HG02623 (cell line): ENCODE measurements around the gene POM121L12.

ENCODE experiments used
- ATAC-seq: cut with Tn5 transposase; IDR thresholded peaks from one replicate; pipeline ENCODE4 v1.9.1; 2021; ENCODE audit warnings: moderate library complexity; ENCODE audit not compliant: unreplicated experiment

The POM121L12 gene

GRCh38 chr7:53035499-53036412, at the start of gene POM121L12:
TSS of gene POM121L12 (plus strand) at chr7:53035633. CDS start at chr7:53035672, 39 bp downstream.
- ATAC-seq = no peak

- no peak for ATAC-seq
Observed at GRCh38 chr7:52992001-52992400, 43.4 kb upstream of the POM121L12 start.

DNA sequence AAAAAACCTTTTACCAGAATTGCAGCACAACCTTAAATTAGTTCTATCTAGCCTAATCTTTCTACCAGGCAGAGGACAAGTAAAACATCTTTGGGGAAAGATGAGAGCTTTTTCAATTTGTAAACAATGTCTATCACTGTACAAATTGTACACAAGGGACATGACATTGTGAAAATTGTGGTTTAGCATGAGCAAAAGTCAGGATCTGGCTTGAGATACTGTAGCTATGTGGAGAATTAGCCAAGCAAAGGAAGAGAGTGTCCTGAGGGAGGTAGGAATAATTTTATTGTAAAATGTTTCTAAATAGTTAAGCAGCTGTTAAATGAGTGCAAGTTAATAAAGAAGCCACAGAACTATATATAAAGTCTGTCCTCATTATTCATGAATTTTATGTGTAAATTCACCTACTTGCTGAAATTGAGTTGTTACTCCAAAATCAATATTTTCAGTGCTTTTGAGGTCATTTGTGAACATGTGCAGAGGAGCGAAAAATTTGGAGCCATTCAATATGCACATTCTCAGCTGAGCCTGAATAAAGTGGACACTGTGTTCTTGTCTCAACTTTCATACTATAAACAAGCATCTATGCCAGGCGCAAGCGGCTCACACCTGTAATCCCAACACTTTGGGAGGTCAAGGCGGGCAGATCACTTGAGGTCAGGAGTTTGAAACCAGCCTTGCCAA, 42.8 kb upstream of the POM121L12 start:
- ATAC-seq = no peak

DNA sequence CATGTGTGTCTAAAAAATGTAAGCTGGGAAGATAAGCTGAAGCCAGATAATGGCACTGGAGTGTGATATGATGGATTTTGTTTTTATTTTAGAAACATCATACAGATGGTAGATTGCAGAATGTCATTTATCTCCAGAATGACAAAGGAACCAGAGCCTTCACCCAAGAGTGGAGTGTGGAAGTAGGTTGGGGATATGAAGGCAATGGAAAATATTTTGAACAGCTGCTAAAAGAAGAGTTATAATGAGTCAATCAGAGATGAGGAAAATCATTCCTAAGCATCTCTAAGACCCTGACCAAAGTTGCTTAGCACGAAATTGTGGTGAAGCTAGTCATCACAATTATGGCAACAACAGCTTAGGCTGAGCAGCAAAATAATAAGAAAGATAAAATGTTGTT, 39.8 kb upstream of the POM121L12 start:
- ATAC-seq = no peak

GRCh38 chr7:53001221-53001620, 34.2 kb upstream of the POM121L12 start:
- ATAC-seq = no peak

- no peak for ATAC-seq
Observed at GRCh38 chr7:53002389-53002788, 33.0 kb upstream of the POM121L12 start.

GRCh38 chr7:53003653-53004445, 31.6 kb upstream of the POM121L12 start:
- no peak for ATAC-seq

GRCh38 chr7:53013925-53014324, 21.5 kb upstream of the POM121L12 start:
- no peak for ATAC-seq

DNA sequence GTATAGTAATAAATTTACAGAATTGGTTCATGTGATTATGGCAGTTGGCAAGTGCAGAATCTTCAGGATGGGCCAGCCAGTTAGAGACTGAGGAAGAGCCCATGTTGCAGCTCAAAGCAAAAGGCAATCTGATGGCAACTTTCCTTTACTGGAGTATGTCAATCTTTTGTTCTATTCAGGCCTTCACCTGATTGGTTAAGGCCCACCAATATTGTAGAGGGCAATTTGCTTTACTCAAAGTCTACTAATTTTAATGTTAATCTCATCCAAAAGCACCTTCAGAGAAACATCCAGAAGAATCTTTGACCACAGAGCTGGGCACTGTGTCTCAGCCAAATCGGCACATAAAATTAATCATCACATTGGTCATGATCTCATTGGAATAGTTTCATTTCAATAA, 20.0 kb upstream of the POM121L12 start:
- ATAC-seq = no peak

DNA sequence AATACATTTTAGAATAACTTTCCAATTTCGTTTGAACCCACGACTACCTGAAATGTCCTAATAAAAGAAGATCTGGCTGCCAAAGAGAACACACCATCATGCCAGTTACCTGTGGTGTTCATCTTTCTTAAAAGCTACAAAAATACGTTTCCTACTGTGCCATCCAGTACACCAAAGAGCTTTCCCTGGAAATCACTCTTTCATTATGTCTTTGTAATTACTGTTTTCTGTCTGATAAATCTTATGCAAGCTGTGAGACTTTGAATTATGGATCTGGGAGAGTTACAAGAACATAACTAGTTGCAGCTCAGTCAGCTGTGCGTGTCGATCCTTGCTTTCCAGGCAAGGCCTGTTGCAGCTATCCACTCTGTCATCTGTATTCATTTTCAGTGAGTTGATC, 12.5 kb upstream of the POM121L12 start:
- no peak for ATAC-seq

GRCh38 chr7:53048638-53049037, 13.2 kb downstream of the POM121L12 start:
- ATAC-seq = no peak

- ATAC-seq = no peak
Observed at GRCh38 chr7:53050433-53050832, 15.0 kb downstream of the POM121L12 start.

GRCh38 chr7:53059591-53059990, 24.2 kb downstream of the POM121L12 start:
- no peak for ATAC-seq

DNA sequence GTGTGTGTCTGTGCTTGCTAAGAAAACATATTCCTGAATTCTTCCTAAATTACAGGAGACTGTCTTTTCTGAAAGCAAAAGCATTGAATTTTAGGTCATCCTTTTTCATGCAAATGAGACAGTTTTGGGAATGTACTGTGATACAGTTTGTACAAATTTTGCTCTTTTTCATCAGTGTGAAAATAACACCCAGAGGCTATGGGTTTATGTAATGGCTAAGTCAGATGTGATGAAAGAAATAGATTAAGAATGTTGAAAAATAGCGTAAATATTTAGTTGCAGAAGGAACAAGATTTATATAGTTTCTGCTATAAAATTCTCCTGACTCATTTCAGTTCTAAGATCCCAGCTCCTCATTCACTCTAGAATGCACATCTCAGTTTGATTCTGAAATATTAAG, 24.6 kb downstream of the POM121L12 start:
- ATAC-seq = no peak

- no peak for ATAC-seq
Observed at GRCh38 chr7:53062796-53063195, 27.4 kb downstream of the POM121L12 start.

GRCh38 chr7:53068673-53069072, 33.2 kb downstream of the POM121L12 start:
- ATAC-seq = no peak

- no peak for ATAC-seq
Observed at GRCh38 chr7:53070883-53071282, 35.5 kb downstream of the POM121L12 start.
